Tibial artery (tissue), 4 donors: ENCODE results near the gene HFM1.

Experiments used
- DNase-seq, 2 donors: peaks; one replicate each; pipeline ENCODE4 v3.0.0-alpha.2; 2019
- H3K27ac ChIP-seq, 2 donors: fragments of 200-600 bp; sonication (generic) in 1 of 2; 1 replicate in 1 of 2; 2 replicates in 1 of 2; pipeline ENCODE4 v1.5.1; 2018 to 2019; ENCODE audit warnings: mild to moderate bottlenecking in 1 of 2
- H3K27me3 ChIP-seq, 2 donors: fragments of 200-600 bp; sonication (generic) in 1 of 2; one replicate each; pipeline versions ENCODE4 v1.5.1 to v1.6.0; 2016 to 2019
- H3K36me3 ChIP-seq, 3 donors: fragments of 200-600 bp; sonication (generic) in 2 of 3; one replicate each; pipeline ENCODE4 v1.5.1; 2016 to 2019; ENCODE audit warnings: mild to moderate bottlenecking in 2 of 3
- H3K4me1 ChIP-seq, 4 donors: fragments of 200-600 bp; sonication (generic) in 2 of 4; 1 replicate in 3 of 4; 2 replicates in 1 of 4; pipeline ENCODE4 v1.5.1; 2016 to 2019
- H3K4me3 ChIP-seq, 2 donors: fragments of 200-600 bp; sonication (generic) in 1 of 2; 1 replicate in 1 of 2; 2 replicates in 1 of 2; pipeline ENCODE4 v1.5.1; 2018 to 2019; ENCODE audit warnings: mild to moderate bottlenecking in 2 of 2
- H3K9me3 ChIP-seq, 3 donors: fragments of 200-600 bp; sonication (generic) in 1 of 3; one replicate each; pipeline ENCODE4 v1.5.1; 2016 to 2019
- CTCF ChIP-seq, 2 experiments: fragments of 200-600 bp in 1 of 2; fragments of 450-650 bp in 1 of 2; IDR thresholded peaks; one replicate each; pipeline ENCODE4 v1.5.1; 2017 to 2019; ENCODE audit warnings: antibody characterized with exemption in 2 of 2, mild to moderate bottlenecking in 1 of 2, moderate library complexity in 1 of 2
- intact Hi-C: fragments of 100-400 bp; cut with DNase I; formaldehyde crosslinking; loops from one replicate; pipeline ENCODE4 v1.15.0; 2023; ENCODE audit warnings: low total_unique reads

Gene HFM1

DNA sequence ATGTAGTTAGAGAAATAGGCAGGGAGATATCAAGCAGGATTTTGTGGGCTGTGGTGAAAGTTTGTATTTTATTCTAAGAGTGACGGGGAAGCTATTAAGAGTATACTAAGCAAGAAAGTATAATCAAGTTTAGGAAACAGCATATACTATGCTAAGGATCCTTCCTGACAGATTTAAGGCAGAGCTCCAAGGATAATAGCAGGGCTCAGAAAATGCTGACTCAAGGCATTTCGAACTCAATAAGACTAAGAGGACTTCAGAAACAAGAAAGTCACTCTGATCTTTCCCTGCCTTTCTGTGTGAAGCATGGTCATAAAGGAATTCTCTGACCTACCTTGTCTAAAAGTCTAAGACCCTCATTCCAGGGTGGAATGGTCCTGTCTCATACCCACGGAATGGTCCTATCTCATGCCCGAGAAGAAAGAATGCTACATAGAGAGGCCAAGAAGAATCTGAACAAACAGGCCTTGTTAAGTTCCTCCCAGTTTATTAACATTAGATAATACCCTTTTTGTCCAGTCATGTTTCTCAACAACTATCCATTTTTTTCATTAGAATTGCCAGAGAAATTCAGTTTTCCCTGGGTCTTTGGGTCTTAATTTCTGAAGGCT, 59.1 kb downstream of the HFM1 start:
- H3K27ac ChIP-seq: no peak overlapping the region
- no peak for DNase-seq
- intact Hi-C loops: no loop called here
- no peak for TF ChIP-seq CTCF (IDR thresholded peaks at IDR 0.05)
- no peaks in the 10 kb centered on the region for H3K4me1 ChIP-seq
- no peaks in the 10 kb centered on the region for H3K27me3 ChIP-seq
- no peak overlapping the region for H3K4me3 ChIP-seq
- H3K9me3 ChIP-seq: no peaks in the 10 kb centered on the region
- no peaks in the 10 kb centered on the region for H3K36me3 ChIP-seq

DNA sequence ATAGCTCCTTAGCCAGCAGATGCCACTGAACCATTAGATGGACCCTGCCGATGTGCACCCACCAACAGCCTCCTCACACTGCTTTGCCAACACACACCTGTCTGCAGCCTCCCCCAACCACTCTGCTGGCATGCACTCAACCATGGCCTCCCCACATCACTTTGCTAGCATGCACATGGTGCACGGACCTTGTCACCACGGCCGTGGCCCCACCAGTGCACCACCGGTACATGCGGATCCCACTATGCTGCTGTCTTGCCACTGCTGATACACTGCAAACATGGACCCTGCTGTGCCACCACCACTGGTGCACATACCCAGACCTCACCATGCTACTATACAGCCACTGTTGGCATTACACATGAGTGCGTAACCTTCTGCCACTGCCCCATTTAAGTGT, 66.1 kb downstream of the HFM1 start:
- no peak overlapping the region for H3K27ac ChIP-seq
- TF ChIP-seq CTCF (IDR thresholded peaks at IDR 0.05): no peak
- no peaks in the 10 kb centered on the region for H3K36me3 ChIP-seq
- no peak for DNase-seq
- H3K27me3 ChIP-seq: no peaks in the 10 kb centered on the region
- no peaks in the 10 kb centered on the region for H3K9me3 ChIP-seq
- no peaks in the 10 kb centered on the region for H3K4me1 ChIP-seq
- H3K4me3 ChIP-seq: no peak overlapping the region
- intact Hi-C loops: no loop called here

DNA sequence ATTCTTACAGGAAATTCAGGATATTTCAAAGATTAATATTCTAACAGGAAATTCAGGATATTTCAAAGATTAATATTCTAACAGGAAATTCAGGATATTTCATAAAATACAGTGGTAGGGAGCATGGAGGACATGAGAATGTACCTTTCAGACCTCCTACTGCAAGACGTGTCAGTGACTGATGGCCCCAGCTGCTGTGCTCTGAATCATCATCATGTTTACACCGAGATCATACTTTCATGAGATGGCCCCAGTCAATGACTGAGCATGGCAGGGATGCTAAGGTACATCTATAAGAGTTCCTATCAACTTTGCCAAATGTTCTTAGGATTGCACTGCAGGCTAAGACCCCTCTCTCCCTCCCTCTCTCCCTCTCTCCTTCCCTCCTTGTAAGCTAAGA, 69.0 kb downstream of the HFM1 start:
- no peak overlapping the region for H3K27ac ChIP-seq
- TF ChIP-seq CTCF (IDR thresholded peaks at IDR 0.05): no peak
- no peaks in the 10 kb centered on the region for H3K36me3 ChIP-seq
- intact Hi-C loops: no loop called here
- H3K4me1 ChIP-seq: no peaks in the 10 kb centered on the region
- DNase-seq: no peak
- H3K4me3 ChIP-seq: no peak overlapping the region
- H3K9me3 ChIP-seq: no peaks in the 10 kb centered on the region
- no peaks in the 10 kb centered on the region for H3K27me3 ChIP-seq

DNA sequence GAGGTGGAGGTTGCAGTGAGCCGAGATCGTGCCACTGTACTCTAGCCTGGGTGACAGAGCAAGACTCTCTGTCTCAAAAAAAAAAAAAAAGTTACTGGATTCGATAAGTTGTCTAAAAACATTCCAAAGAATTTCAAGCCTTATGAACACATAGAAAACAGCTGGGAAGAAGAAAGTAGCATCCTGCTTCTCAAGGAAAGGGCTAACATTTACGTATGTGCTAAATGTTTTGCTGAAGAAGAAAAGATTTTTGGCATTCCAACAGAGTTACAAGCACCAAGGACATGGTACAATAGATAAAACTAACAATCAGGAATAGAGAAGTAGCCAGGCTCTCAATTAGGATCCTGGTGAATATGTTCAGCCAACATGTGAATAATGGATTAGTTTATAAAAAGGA, 69.8 kb downstream of the HFM1 start:
- Histone ChIP-seq H3K36me3 (no peaks in the 10 kb centered on the region), H3K27me3 (no peaks in the 10 kb centered on the region), H3K27ac (no peak overlapping the region), H3K9me3 (no peaks in the 10 kb centered on the region), H3K4me1 (no peaks in the 10 kb centered on the region), H3K4me3 (no peak overlapping the region)
- no peak for DNase-seq
- TF ChIP-seq CTCF (IDR thresholded peaks at IDR 0.05): no peak
- intact Hi-C loops: no loop called here

DNA sequence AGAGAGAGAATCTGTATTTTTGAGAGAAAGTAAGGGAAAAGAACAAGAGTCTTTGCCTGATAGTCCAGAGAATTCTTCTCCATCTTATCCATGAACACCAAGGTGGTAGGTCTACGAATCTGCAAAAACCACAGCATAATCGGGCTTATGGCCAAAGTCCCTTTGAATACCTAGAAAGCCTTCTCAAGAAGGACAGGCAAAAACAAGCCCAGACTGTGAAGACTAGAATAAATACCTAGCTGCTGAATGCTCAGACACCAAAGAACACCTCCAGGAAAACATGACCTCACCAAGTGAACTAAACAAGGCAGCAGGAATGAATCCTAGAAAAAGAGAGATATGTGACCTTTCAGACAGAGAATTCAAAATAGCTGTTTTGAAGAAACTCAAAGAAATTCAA, 79.2 kb downstream of the HFM1 start:
- Histone ChIP-seq H3K27ac (no peak overlapping the region), H3K36me3 (no peaks in the 10 kb centered on the region), H3K27me3 (no peaks in the 10 kb centered on the region), H3K9me3 (no peaks in the 10 kb centered on the region), H3K4me3 (no peak overlapping the region), H3K4me1 (no peaks in the 10 kb centered on the region)
- DNase-seq: no peak
- no peak for TF ChIP-seq CTCF (IDR thresholded peaks at IDR 0.05)
- intact Hi-C loops: no loop called here

DNA sequence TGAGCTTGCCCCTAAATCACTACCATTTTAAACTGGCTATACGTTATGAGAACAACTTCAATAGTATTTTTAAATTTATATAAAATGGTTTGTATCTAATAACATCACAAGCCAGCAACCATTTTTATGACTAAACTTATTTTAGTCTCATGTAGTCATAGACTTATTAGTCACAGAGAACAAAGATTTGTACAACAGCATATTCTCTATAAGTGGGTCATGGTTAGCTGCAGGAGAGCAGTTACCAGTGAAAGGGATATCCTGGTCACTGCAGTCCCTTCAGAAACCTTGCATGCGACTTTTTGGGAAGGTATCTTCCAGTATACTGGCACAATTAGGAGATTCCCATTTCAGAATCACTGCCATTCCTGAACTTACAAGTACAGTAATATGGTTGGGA, 90.0 kb downstream of the HFM1 start:
- no peak overlapping the region for H3K27ac ChIP-seq
- no peaks in the 10 kb centered on the region for H3K9me3 ChIP-seq
- TF ChIP-seq CTCF (IDR thresholded peaks at IDR 0.05): no peak
- no peak for DNase-seq
- H3K4me1 ChIP-seq: no peaks in the 10 kb centered on the region
- intact Hi-C loops: no loop called here
- no peaks in the 10 kb centered on the region for H3K36me3 ChIP-seq
- no peaks in the 10 kb centered on the region for H3K27me3 ChIP-seq
- H3K4me3 ChIP-seq: no peak overlapping the region
